ENCODE results near the gene DOC2B.
"Not testable (repeated sequence)": the region's sequence is repeated elsewhere in the genome, so short reads cannot be mapped to it uniquely, and the experiment has no call there.

DOC2B gene

DNA sequence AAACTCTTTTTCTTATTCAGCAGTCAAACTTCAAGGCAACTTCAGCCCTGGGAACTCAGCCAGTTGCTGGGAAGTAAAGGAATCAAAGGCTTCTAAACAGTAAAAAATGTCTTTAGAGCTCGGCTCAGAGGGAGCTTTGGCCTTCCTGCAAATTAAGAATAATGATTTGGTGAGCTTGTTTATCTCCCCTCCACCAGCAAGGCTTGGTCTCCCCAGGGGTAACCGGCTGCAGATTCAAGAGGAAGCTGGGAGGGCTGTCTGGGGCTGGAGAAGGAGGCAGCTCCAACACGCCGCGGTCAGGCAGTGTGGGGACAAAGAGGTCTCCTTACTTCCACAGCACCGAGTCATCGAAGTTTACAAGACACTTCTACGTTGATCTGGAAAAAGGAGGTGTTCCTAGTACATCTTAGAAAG lies 17.7 kb upstream of the DOC2B start:
- Histone ChIP-seq H3K4me3 (ENCODE audit: low read depth, low read length) (no peak overlapping the region), H3K27ac (ENCODE audit: extremely low read depth, low read depth, low read length) (no peak overlapping the region), H3K9me3 (ENCODE audit: control insufficient read depth, insufficient read depth, low read depth, low read length) (no peaks in the 10 kb centered on the region), H3K4me1 (ENCODE audit: control insufficient read depth, insufficient read depth, low read length) (peaks cover 4% of the 10 kb centered on the region), H3K36me3 (ENCODE audit: control insufficient read depth in 2 of 2, insufficient read depth in 1 of 2, low read length in 2 of 2) (no peaks in the 10 kb centered on the region)
- TF ChIP-seq AEBP2 (tag by site-specific recombination; IDR thresholded peaks at IDR 0.05; ENCODE audit: borderline replicate concordance) = no peak
- no peak for TF ChIP-seq ZNF704 (tag by site-specific recombination; IDR thresholded peaks at IDR 0.05)
- peak; percentile 69; the same call in 1 of the 2 replicates for TF ChIP-seq ZNF600 (tag by site-specific recombination; IDR thresholded peaks at IDR 0.05)
- ChIA-PET CTCF (interaction anchor here (0.5 to 0.6 kb wide), 2 partner anchors 37 to 501 kb away, joined by 3 read pairs; no protein-coding TSS in a partner anchor), POLR2A (no interaction called here)

DNA sequence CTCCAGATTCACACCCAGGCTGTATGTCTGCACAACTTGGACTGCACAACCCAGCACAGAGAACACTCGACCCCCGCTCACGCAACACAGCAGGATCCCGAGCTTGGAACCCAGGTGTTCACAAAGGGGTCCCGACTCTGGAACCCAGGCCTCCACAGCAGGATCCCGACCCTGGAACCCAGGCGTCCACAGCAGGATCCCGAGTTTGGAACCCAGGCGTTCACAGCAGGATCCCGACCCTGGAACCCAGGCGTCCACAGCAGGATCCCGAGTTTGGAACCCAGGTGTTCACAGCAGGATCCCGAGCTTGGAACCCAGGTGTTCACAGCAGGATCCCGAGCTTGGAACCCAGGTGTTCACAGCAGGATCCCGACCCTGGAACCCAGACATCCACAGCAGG lies 16.8 kb upstream of the DOC2B start:
- not testable (repeated sequence) for H3K36me3 ChIP-seq (ENCODE audit: control insufficient read depth in 2 of 2, insufficient read depth in 1 of 2, low read length in 2 of 2); H3K9me3 ChIP-seq (ENCODE audit: control insufficient read depth, insufficient read depth, low read depth, low read length); H3K4me3 ChIP-seq (ENCODE audit: low read depth, low read length); H3K27ac ChIP-seq (ENCODE audit: extremely low read depth, low read depth, low read length); H3K4me1 ChIP-seq (ENCODE audit: control insufficient read depth, insufficient read depth, low read length)
- CTCF ChIA-PET = interaction anchor here (0.7 kb wide), 1 partner anchor 10 kb away, joined by 3 read pairs; no protein-coding TSS in a partner anchor
- POLR2A ChIA-PET = interaction anchor here (0.7 kb wide), 1 partner anchor 803 kb away, joined by 3 read pairs; no protein-coding TSS in a partner anchor

GRCh38 chr17:197352-197751 lies 15.9 kb upstream of the DOC2B start:
- TF ChIP-seq ZFHX2 (tag by site-specific recombination; conservative IDR thresholded peaks at IDR 0.05) = peak; percentile 62
- no peak for TF ChIP-seq ZNF23 (tag by site-specific recombination; IDR thresholded peaks at IDR 0.05; ENCODE audit: borderline replicate concordance)
- TF ChIP-seq EGR2 (tag by site-specific recombination; IDR thresholded peaks at IDR 0.05; ENCODE audit: low read depth) = peak; percentile 58
- no peak for TF ChIP-seq ZNF146 (tag by site-specific recombination; IDR thresholded peaks at IDR 0.05)
- no peak for TF ChIP-seq ZNF280D (tag by site-specific recombination; IDR thresholded peaks at IDR 0.05)
- TF ChIP-seq ZNF629 (tag by site-specific recombination; IDR thresholded peaks at IDR 0.05) = no peak
- TF ChIP-seq, protein P1, sequence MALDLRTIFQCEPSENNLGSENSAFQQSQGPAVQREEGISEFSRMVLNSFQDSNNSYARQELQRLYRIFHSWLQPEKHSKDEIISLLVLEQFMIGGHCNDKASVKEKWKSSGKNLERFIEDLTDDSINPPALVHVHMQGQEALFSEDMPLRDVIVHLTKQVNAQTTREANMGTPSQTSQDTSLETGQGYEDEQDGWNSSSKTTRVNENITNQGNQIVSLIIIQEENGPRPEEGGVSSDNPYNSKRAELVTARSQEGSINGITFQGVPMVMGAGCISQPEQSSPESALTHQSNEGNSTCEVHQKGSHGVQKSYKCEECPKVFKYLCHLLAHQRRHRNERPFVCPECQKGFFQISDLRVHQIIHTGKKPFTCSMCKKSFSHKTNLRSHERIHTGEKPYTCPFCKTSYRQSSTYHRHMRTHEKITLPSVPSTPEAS (tag by site-specific recombination; IDR thresholded peaks at IDR 0.05) = peak; percentile 97
- TF ChIP-seq ZNF37A (tag by site-specific recombination; IDR thresholded peaks at IDR 0.05) = no peak
- TF ChIP-seq ZFP69B (tag by site-specific recombination; IDR thresholded peaks at IDR 0.05) = no peak
- no peak for TF ChIP-seq KLF10 (tag by site-specific recombination; IDR thresholded peaks at IDR 0.05)
- no peak for TF ChIP-seq ZNF501 (tag by site-specific recombination; IDR thresholded peaks at IDR 0.05)
- TF ChIP-seq, protein P2, sequence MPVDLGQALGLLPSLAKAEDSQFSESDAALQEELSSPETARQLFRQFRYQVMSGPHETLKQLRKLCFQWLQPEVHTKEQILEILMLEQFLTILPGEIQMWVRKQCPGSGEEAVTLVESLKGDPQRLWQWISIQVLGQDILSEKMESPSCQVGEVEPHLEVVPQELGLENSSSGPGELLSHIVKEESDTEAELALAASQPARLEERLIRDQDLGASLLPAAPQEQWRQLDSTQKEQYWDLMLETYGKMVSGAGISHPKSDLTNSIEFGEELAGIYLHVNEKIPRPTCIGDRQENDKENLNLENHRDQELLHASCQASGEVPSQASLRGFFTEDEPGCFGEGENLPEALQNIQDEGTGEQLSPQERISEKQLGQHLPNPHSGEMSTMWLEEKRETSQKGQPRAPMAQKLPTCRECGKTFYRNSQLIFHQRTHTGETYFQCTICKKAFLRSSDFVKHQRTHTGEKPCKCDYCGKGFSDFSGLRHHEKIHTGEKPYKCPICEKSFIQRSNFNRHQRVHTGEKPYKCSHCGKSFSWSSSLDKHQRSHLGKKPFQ (tag by site-specific recombination; IDR thresholded peaks at IDR 0.05) = peak; percentile 46; the same call in 1 of the 2 replicates
- H3K36me3 ChIP-seq (ENCODE audit: control insufficient read depth in 2 of 2, insufficient read depth in 1 of 2, low read length in 2 of 2) = no peaks in the 10 kb centered on the region
- no peaks in the 10 kb centered on the region for H3K9me3 ChIP-seq (ENCODE audit: control insufficient read depth, insufficient read depth, low read depth, low read length)
- CTCF ChIA-PET = no interaction called here
- peaks cover 4% of the 10 kb centered on the region for H3K4me1 ChIP-seq (ENCODE audit: control insufficient read depth, insufficient read depth, low read length)
- H3K4me3 ChIP-seq (ENCODE audit: low read depth, low read length) = no peak overlapping the region
- H3K27ac ChIP-seq (ENCODE audit: extremely low read depth, low read depth, low read length) = no peak overlapping the region
- POLR2A ChIA-PET = no interaction called here

Measured in HEK293 (cell line).